GM18520 (cell line): ENCODE results near the gene FBXL7.

ENCODE experiments used
- ATAC-seq: cut with Tn5 transposase; IDR thresholded peaks from one replicate; pipeline ENCODE4 v1.9.1; 2021; ENCODE audit not compliant: unreplicated experiment

The FBXL7 gene

DNA sequence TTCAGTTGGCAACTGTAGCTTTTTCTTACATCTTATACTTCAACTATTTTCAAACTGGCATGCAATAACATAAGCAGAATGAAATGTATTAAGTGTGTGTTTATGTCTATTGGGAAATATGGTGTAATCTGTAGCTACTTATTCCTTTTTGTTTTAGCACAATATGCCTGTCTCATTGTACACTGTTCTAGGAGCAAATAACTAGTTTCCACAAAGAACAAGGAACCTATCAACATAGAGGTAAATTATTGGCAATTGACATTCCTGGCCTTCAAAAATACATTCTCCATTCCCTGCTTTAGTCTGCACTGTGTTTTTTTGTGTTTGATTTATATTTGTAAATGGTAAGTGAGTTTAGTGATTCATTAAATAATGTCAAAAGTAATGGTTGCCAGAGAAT is 75.7 kb downstream of the FBXL7 start:
- no peak for ATAC-seq

GRCh38 chr5:15577132-15577531 is 77.2 kb downstream of the FBXL7 start:
- ATAC-seq, result no peak

- no peak for ATAC-seq
Observed at GRCh38 chr5:15577831-15578230, 77.9 kb downstream of the FBXL7 start.

GRCh38 chr5:15579193-15579990 is 79.4 kb downstream of the FBXL7 start:
- no peak for ATAC-seq

DNA sequence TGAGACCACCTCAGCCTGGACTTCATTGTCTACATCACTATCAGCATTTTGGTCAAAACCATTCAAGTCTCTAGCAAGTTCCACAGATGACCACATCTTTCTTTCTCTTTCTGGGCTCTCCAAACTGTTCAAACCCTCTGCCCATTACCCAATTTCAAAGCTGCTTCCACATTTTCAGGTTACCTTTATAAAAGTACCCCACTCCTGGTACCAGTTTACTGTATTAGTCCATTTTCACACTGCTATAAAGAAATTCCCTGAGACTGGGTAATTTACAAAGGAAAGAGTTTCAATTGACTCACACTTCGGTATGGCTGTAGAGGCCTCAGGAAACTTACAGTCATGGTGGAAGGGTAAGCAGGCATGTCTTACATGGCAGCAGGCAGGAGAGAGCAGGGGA is 84.5 kb downstream of the FBXL7 start:
- ATAC-seq, result no peak

GRCh38 chr5:15585128-15585527 is 85.1 kb downstream of the FBXL7 start:
- no peak for ATAC-seq

DNA sequence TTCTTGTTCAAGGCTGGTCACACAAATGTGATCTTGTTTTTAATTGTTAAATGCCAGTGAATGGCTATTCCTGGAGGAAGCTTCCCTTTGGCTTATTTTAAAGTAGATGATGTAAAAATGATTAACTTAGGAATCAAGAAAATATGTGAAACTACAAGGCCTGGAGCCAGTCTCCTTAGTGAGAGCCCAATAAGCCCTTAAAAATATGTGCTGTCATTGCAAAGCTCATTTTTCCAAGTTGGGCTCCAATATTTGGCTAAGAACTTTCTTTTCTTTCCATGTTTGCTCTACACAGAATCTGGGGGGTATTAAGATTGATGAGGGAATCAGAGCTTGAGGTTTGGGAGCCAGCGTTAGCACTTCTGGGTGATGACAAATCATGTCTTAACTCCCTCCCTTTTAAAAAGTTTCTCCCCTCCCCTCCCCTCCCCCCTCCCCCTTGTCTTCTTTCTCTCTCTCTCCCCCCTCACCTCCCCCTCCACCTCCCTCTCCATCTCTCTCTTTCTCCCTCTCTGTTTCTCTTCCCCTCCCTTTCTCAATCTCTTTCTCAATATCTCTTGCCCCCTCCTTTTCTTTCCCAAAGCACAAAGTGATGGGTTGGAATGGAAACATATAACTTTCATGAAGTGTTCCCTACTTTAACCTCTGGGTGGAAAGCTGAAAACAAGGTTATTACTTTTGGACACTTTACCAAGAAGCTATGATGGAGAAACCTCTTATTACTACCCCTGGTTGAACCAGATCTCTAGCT is 86.0 kb downstream of the FBXL7 start:
- ATAC-seq, result no peak

- no peak for ATAC-seq
Observed at GRCh38 chr5:15587916-15588315, 87.9 kb downstream of the FBXL7 start.

DNA sequence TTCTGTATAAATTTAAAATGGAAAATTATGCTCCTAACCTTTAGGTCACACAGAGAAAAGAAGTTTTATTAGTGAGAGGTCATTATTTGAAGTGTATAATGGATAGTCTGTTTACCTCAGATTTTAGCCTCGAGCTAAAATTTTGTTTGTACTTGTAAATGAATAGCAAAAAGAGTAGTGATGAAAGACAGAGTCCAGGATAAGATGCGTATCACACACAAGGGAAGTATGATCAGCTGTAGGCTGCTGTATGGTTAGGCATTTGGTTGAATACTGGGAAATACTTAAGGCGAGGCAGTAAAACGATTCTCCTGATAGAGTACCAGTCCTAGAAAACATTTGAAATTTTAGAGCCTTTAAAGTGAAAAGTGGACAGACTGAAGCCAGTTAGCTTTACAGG is 92.7 kb downstream of the FBXL7 start:
- no peak for ATAC-seq

DNA sequence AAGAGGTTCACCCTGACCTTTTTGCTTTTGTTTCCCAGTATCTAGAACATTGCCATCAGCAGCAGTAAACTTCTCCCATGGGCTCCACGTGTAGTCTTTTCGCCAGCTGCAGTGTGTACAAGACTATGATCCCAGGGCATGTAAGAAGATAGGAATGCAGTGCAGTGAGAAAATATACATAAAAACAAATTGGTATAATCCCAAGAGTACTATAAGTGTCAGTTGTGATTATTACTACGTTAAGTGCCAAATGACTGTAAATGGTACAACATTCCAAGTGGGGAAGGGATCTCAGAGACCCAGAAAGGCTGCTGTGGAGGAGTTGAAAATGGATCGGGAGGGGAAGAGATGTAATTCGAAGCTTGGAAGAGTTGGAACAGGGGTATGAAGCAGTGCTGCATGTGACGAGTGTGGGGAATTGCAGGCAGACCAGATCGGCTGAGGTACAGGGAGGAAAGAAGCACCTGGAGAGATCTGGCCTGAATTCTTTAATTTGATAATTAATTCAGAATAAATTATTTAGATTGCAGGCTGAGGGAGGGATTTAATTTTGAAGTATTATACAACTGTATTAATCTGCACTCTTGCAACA is 95.1 kb downstream of the FBXL7 start:
- ATAC-seq, result no peak

GRCh38 chr5:15595929-15596328 is 95.9 kb downstream of the FBXL7 start:
- no peak for ATAC-seq

DNA sequence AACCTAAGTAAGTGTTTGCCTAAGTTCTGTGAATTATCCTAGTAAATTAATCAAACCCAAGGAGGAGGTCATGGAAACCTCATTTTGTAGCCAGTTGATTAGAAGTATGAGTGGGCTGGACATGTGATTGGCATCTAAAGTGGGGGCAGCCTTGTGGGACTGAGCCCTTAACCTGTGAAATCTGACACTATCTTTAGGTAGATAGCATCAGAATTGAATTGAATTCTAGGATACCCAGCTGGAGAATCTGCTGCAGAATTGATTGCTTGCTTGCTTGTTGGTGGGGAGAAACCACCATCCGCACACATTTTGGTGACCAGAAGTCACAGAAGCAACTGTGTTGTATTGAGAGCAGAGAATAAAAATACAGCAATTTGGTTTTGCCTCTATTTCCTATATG is 97.0 kb downstream of the FBXL7 start:
- ATAC-seq, result no peak

- ATAC-seq, result no peak
Observed at GRCh38 chr5:15597804-15598203, 97.8 kb downstream of the FBXL7 start.

GRCh38 chr5:15598294-15598902 is 98.4 kb downstream of the FBXL7 start:
- ATAC-seq, result no peak

GRCh38 chr5:15600035-15600434 is 100.1 kb downstream of the FBXL7 start:
- no peak for ATAC-seq

- ATAC-seq, result no peak
Observed at GRCh38 chr5:15601274-15601673, 101.3 kb downstream of the FBXL7 start.

DNA sequence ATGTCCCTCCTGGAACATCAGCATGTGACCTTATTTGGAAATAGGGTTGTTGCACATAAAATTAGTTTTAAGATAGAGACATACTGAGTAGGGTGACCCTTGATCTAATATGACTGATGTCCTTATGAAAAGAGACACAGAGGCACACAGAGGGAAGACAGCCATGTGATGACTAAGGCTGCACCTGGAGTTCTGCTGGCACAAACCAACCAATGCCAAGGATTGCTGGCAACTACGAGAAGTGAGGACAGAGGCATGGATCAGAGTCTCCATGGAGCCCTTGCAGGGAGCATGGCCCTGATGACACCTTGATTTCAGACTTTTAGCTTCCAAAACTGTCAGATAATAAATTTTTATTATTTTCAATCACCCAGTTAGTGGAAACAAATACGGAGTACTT is 101.9 kb downstream of the FBXL7 start:
- ATAC-seq, result no peak

- no peak for ATAC-seq
Observed at GRCh38 chr5:15604986-15605385, 105.0 kb downstream of the FBXL7 start.

GRCh38 chr5:15606197-15606596 is 106.2 kb downstream of the FBXL7 start:
- ATAC-seq, result no peak

DNA sequence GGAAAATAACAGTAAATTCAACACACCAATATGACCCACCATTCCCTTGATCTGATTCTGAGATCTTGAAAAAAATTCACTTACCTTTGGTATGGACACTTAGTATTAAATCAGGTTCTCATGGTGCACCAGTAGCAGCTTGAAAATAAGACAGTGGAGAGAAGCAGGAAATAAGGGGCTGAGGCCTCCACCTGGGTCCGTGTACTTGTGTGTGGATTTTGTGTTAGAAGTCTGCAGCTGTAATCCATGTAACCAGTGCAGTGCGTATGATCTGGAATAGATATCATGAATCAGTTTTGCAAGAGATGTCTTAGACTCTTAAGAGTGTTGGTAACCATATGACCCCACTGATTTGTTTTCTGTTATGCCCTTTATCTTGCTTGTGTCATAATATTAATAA is 107.1 kb downstream of the FBXL7 start:
- ATAC-seq, result no peak

- ATAC-seq, result no peak
Observed at GRCh38 chr5:15609076-15609725, 109.2 kb downstream of the FBXL7 start.
